Erythroblast (primary cell): Measurements from ENCODE around the gene ACSL6.

Experiments
- GATA1 ChIP-seq: IDR thresholded peaks from 2 replicates; pipeline ENCODE4 v1.6.1; 2011; ENCODE audit warnings: low read depth, mild to moderate bottlenecking, control low read depth, low read length, moderate library complexity
- POLR2A ChIP-seq: IDR thresholded peaks from 2 replicates; pipeline ENCODE4 v1.6.1; 2011; ENCODE audit warnings: mild to moderate bottlenecking, low read length

GRCh38 chr5:131957721-131958441, 53.6 kb downstream of the ACSL6 start:
- TF ChIP-seq POLR2A (no peak), GATA1 (no peak)
